PFSK-1 (cell line): ENCODE measurements around the gene GABRB1.

ENCODE experiments used
- FOXP2 ChIP-seq: optimal IDR thresholded peaks from 2 replicates; pipeline ENCODE3; 2011; ENCODE audit warnings: borderline replicate concordance, control low read depth, inconsistent platforms; ENCODE audit not compliant: insufficient read depth; ENCODE audit errors: extremely low read length, extremely low read depth
- POLR2AphosphoS5 ChIP-seq: IDR thresholded peaks from 2 replicates; pipeline ENCODE4 v1.6.1; 2012; ENCODE audit warnings: low read depth, mild to moderate bottlenecking, control low read depth, low read length, moderate library complexity
- SIN3A ChIP-seq: IDR thresholded peaks from 2 replicates; pipeline ENCODE4 v1.6.1; 2012; ENCODE audit warnings: mild to moderate bottlenecking, low read length, moderate library complexity, borderline replicate concordance; ENCODE audit not compliant: insufficient read depth
- TAF1 ChIP-seq: IDR thresholded peaks from 2 replicates; pipeline ENCODE4 v1.6.1; 2012; ENCODE audit warnings: low read length, control low read depth, borderline replicate concordance; ENCODE audit not compliant: insufficient read depth
- TF ChIP-seq, protein P1 (sequence below), 2 experiments: IDR thresholded peaks; 2 replicates each; pipeline versions ENCODE4 v1.6.1 to v1.8.0; 2011 to 2012; ENCODE audit warnings: low read depth in 2 of 2, low read length in 2 of 2, control low read depth in 1 of 2, inconsistent platforms in 1 of 2, mild to moderate bottlenecking in 1 of 2, moderate library complexity in 1 of 2; ENCODE audit not compliant: insufficient read depth in 1 of 2

Gene GABRB1

DNA sequence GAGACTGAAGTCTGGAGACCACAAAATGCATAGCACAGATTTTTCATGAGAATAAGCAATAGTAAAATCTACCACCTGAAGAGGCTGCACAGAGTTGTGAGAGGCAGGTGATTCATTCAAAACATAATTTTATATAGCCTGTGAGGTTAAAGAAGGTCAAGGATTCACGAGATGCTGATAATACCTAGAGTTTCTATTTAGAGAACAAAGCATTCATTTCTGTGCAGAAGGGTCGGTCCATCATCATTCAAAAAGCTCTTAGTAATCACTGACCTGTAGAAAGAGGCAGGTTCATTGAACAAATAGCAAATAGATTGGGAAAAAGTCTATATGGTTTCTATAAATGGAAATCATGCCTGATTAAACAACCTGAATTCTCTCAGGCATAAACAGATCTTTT is 26.6 kb downstream of the GABRB1 start:
- TF ChIP-seq TAF1, result no peak
- TF ChIP-seq, protein P1, sequence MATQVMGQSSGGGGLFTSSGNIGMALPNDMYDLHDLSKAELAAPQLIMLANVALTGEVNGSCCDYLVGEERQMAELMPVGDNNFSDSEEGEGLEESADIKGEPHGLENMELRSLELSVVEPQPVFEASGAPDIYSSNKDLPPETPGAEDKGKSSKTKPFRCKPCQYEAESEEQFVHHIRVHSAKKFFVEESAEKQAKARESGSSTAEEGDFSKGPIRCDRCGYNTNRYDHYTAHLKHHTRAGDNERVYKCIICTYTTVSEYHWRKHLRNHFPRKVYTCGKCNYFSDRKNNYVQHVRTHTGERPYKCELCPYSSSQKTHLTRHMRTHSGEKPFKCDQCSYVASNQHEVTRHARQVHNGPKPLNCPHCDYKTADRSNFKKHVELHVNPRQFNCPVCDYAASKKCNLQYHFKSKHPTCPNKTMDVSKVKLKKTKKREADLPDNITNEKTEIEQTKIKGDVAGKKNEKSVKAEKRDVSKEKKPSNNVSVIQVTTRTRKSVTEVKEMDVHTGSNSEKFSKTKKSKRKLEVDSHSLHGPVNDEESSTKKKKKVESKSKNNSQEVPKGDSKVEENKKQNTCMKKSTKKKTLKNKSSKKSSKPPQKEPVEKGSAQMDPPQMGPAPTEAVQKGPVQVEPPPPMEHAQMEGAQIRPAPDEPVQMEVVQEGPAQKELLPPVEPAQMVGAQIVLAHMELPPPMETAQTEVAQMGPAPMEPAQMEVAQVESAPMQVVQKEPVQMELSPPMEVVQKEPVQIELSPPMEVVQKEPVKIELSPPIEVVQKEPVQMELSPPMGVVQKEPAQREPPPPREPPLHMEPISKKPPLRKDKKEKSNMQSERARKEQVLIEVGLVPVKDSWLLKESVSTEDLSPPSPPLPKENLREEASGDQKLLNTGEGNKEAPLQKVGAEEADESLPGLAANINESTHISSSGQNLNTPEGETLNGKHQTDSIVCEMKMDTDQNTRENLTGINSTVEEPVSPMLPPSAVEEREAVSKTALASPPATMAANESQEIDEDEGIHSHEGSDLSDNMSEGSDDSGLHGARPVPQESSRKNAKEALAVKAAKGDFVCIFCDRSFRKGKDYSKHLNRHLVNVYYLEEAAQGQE (IDR thresholded peaks at IDR 0.05; ENCODE audit: insufficient read depth in 1 of 2, low read depth in 2 of 2, low read length in 2 of 2), result no peak
- TF ChIP-seq SIN3A, result no peak
- no peak for TF ChIP-seq FOXP2
- TF ChIP-seq POLR2AphosphoS5, result no peak

DNA sequence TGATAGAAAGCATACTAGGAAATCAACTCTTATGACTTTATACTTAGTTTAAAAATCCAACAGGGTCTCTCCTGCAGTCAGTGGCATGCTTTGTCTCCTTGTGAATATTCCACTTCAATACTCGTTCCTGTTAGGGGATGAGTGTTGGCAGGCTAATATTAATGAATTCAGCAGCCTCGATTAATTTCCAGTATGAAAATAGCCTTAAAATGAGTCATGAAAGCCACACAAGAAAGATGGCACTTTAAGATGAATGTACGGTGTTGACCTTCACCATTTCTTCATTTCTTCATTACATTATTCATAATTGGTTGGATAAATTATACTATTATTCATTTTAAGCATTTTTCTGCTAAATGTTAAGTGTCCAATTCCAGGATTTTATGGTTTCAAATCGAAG is 29.2 kb downstream of the GABRB1 start:
- TF ChIP-seq TAF1 (no peak), FOXP2 (no peak), SIN3A (no peak), POLR2AphosphoS5 (no peak)
- TF ChIP-seq, protein P1 (IDR thresholded peaks at IDR 0.05; ENCODE audit: insufficient read depth in 1 of 2, low read depth in 2 of 2, low read length in 2 of 2), result no peak

DNA sequence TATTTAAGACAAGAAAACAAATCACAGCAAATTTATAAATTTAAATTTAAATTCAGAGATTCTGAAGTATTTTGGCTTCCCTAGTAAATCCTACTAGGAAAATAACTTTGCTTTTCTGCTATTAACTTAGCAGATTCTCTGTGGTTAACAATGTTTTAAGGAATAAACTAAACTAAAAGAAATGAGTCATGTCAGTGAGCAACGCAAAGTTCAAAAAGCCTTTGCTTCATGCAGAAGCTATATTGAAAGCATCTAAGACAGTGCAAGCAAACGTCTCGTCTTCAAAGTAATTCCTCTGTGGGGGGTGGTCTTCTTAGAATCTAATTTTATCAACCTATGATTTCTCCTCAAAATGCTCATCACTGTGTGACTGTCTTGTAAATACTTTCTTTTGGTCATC is 30.1 kb downstream of the GABRB1 start:
- TF ChIP-seq POLR2AphosphoS5, result no peak
- no peak for TF ChIP-seq SIN3A
- no peak for TF ChIP-seq FOXP2
- no peak for TF ChIP-seq TAF1
- TF ChIP-seq, protein P1 (IDR thresholded peaks at IDR 0.05; ENCODE audit: insufficient read depth in 1 of 2, low read depth in 2 of 2, low read length in 2 of 2), result no peak

DNA sequence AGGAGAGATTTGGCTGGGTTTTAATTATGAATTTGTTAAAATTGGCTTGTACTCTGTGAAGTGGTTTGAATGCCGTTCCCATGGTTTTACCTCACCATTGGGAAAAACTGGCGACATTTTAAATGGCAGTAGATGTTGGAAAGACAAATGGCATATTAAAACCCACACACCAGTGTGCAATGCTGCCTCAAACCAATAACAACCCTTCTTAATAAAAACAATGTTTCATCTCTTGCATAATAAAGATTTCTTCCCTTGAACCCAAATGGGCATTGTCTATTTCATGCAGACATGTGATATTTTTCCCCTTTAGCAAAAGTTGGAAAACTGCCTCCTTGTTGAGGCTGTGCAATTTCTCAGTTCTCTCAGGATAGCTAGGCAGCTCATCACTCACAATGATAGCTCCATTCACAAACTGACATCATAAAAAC is 33.7 kb downstream of the GABRB1 start:
- TF ChIP-seq TAF1, result no peak

DNA sequence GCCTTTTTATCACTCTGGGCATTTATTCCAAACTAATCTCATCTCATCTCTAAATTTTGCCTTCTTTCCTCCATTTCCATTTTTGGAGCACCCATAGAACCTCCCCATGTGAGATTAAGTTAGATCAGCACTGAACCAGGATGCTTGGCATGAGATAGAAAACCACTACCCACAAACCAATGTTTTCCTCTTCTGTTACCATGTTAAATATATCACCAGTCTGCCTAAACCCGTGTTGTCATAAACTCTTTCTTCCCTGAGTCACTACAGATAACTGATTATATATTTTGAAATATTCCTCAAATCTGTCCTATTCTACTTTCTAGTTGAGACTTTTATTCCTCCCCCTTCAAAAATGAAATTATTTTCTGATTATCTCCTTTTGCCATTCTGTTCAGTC is 37.6 kb downstream of the GABRB1 start:
- no peak for TF ChIP-seq TAF1

DNA sequence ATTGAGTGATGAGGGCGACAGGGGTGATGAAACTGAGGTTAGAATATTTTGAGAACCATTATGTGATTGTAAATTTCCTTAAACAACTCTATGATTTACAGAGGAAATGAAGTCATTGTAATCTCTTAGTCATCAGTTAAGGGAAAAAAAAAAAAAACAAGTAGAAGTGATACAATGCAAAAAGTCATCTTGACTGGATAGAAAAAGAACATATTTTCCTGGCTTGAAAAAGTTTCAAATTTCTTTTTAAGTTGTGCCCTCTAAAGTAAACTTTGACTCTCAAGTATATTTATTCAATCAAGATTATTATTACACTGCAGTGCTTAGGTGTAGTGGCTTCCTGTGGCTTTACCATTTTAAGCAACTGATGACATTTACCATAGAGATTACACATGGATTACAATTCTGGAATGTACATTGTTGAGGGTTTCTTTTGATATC is 40.6 kb downstream of the GABRB1 start:
- TF ChIP-seq TAF1 (no peak), FOXP2 (no peak), SIN3A (no peak), POLR2AphosphoS5 (no peak)
- TF ChIP-seq, protein P1 (IDR thresholded peaks at IDR 0.05; ENCODE audit: insufficient read depth in 1 of 2, low read depth in 2 of 2, low read length in 2 of 2), result no peak
